ENCODE measurements around the gene BEST1.

GRCh38 chr11:61908730-61909316 is 41.3 kb upstream of the BEST1 start:
- no peak for TF ChIP-seq CTCF (IDR thresholded peaks at IDR 0.05)
- TF ChIP-seq POLR2A (IDR thresholded peaks at IDR 0.05; ENCODE audit: low read length) = no peak
- TF ChIP-seq JUNB (IDR thresholded peaks at IDR 0.05) = no peak
- no peak for TF ChIP-seq CHD2 (IDR thresholded peaks at IDR 0.05; ENCODE audit: low read length, partially characterized antibody)
- TF ChIP-seq BCL3 (IDR thresholded peaks at IDR 0.05) = no peak
- no peak for TF ChIP-seq KDM5A (IDR thresholded peaks at IDR 0.05)
- TF ChIP-seq CBX8 (IDR thresholded peaks at IDR 0.05) = no peak

Data from A549 (cell line).